ENCODE data around the gene CDCA5.

DNA sequence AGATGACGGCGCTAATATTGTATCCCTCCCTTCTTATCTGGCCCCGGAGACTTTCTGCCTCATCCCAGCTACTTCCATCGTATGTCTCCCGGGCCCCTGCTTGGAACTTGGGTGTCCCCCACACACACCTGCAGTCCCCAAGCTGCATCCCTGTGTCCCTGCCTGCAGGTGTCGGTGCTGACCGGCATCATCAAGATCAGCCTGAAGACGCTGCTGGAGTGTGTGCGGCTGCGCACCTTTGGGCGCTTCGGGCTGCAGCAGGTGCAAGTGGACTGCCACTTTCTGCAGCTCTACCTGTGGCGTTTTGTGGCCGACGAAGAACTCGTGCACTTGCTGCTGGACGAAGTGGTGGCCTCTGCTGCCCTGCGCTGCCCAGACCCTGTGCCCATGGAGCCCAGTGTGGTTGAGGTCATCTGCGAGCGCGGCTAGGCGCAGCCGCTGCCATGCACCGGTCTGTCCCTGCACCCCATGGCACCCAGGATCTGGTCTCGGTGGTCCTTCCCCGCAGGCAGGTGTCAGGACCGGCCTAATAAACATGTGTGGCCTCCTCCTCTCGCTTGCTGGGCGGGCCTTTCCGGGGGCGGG is 27.4 kb upstream of the CDCA5 start:
- TF ChIP-seq, protein P1, sequence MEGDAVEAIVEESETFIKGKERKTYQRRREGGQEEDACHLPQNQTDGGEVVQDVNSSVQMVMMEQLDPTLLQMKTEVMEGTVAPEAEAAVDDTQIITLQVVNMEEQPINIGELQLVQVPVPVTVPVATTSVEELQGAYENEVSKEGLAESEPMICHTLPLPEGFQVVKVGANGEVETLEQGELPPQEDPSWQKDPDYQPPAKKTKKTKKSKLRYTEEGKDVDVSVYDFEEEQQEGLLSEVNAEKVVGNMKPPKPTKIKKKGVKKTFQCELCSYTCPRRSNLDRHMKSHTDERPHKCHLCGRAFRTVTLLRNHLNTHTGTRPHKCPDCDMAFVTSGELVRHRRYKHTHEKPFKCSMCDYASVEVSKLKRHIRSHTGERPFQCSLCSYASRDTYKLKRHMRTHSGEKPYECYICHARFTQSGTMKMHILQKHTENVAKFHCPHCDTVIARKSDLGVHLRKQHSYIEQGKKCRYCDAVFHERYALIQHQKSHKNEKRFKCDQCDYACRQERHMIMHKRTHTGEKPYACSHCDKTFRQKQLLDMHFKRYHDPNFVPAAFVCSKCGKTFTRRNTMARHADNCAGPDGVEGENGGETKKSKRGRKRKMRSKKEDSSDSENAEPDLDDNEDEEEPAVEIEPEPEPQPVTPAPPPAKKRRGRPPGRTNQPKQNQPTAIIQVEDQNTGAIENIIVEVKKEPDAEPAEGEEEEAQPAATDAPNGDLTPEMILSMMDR (IDR thresholded peaks at IDR 0.05): no peak
- TF ChIP-seq POLR2A (IDR thresholded peaks at IDR 0.05; ENCODE audit: low read length) (no peak), RAD21 (conservative IDR thresholded peaks at IDR 0.05 in 1 of 2, IDR thresholded peaks at IDR 0.05 in 1 of 2) (no peak), MAZ (IDR thresholded peaks at IDR 0.05; ENCODE audit: borderline replicate concordance, low read depth, low read length) (no peak), HOXA7 (CRISPR knock-in tag; IDR thresholded peaks at IDR 0.05) (no peak), FOSL2 (IDR thresholded peaks at IDR 0.05) (no peak), FOSL2 (CRISPR knock-in tag; IDR thresholded peaks at IDR 0.05) (no peak), TFCP2L1 (CRISPR knock-in tag; IDR thresholded peaks at IDR 0.05) (no peak)
- TF ChIP-seq, protein P2, sequence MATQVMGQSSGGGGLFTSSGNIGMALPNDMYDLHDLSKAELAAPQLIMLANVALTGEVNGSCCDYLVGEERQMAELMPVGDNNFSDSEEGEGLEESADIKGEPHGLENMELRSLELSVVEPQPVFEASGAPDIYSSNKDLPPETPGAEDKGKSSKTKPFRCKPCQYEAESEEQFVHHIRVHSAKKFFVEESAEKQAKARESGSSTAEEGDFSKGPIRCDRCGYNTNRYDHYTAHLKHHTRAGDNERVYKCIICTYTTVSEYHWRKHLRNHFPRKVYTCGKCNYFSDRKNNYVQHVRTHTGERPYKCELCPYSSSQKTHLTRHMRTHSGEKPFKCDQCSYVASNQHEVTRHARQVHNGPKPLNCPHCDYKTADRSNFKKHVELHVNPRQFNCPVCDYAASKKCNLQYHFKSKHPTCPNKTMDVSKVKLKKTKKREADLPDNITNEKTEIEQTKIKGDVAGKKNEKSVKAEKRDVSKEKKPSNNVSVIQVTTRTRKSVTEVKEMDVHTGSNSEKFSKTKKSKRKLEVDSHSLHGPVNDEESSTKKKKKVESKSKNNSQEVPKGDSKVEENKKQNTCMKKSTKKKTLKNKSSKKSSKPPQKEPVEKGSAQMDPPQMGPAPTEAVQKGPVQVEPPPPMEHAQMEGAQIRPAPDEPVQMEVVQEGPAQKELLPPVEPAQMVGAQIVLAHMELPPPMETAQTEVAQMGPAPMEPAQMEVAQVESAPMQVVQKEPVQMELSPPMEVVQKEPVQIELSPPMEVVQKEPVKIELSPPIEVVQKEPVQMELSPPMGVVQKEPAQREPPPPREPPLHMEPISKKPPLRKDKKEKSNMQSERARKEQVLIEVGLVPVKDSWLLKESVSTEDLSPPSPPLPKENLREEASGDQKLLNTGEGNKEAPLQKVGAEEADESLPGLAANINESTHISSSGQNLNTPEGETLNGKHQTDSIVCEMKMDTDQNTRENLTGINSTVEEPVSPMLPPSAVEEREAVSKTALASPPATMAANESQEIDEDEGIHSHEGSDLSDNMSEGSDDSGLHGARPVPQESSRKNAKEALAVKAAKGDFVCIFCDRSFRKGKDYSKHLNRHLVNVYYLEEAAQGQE (IDR thresholded peaks at IDR 0.05): no peak
- TF ChIP-seq, protein P3, sequence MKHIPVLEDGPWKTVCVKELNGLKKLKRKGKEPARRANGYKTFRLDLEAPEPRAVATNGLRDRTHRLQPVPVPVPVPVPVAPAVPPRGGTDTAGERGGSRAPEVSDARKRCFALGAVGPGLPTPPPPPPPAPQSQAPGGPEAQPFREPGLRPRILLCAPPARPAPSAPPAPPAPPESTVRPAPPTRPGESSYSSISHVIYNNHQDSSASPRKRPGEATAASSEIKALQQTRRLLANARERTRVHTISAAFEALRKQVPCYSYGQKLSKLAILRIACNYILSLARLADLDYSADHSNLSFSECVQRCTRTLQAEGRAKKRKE (CRISPR knock-in tag; IDR thresholded peaks at IDR 0.05; ENCODE audit: low read depth): no peak
